H9 (cell line): ENCODE data around the gene EEF1A2. TPM values are rescaled to one million over a fixed set of nuclear protein-coding genes. Genes with fewer than 3 reads are reported as not detected.

Source experiments
- DNase-seq: peaks from one replicate; pipeline ENCODE4 v3.0.0-alpha.2; 2017
- H2AFZ ChIP-seq: one replicate; pipeline ENCODE4 v1.6.1; 2013; ENCODE audit warnings: mild to moderate bottlenecking, low read length, control low read depth, moderate library complexity
- H2AK5ac ChIP-seq: 2 replicates; pipeline ENCODE4 v1.6.1; 2013; ENCODE audit warnings: low read length, control low read depth, mixed read lengths; ENCODE audit not compliant: insufficient read length
- H2BK120ac ChIP-seq: one replicate; pipeline ENCODE4 v1.6.1; 2013; ENCODE audit warnings: low read depth, mild to moderate bottlenecking, low read length, control low read depth, inconsistent platforms; ENCODE audit not compliant: poor library complexity, severe bottlenecking
- H2BK12ac ChIP-seq: 2 replicates; pipeline ENCODE4 v1.6.1; 2013; ENCODE audit warnings: low read length, control low read depth, mixed read lengths, low read depth; ENCODE audit not compliant: insufficient read length
- H2BK15ac ChIP-seq: 2 replicates; pipeline ENCODE4 v1.6.1; 2013; ENCODE audit warnings: low read depth, low read length, control low read depth
- H2BK20ac ChIP-seq: one replicate; pipeline ENCODE4 v1.6.1; 2013; ENCODE audit warnings: low read depth, mild to moderate bottlenecking, low read length, control low read depth, inconsistent platforms; ENCODE audit not compliant: poor library complexity, severe bottlenecking
- H2BK5ac ChIP-seq: 2 replicates; pipeline ENCODE4 v1.6.1; 2013; ENCODE audit warnings: low read length, control low read depth, mixed read lengths; ENCODE audit not compliant: insufficient read length
- H3K14ac ChIP-seq: 2 replicates; pipeline ENCODE4 v1.6.1; 2013; ENCODE audit warnings: low read length, control low read depth; ENCODE audit not compliant: insufficient read depth
- H3K18ac ChIP-seq: 2 replicates; pipeline ENCODE4 v1.6.1; 2013; ENCODE audit warnings: low read depth, mild to moderate bottlenecking, mixed read lengths, low read length, control low read depth; ENCODE audit not compliant: insufficient read length
- H3K23ac ChIP-seq: 2 replicates; pipeline ENCODE4 v1.6.1; 2013; ENCODE audit warnings: low read length, control low read depth, mixed read lengths, low read depth; ENCODE audit not compliant: insufficient read length
- H3K23me2 ChIP-seq: 2 replicates; pipeline ENCODE4 v1.6.1; 2013; ENCODE audit warnings: low read depth, mild to moderate bottlenecking, mixed read lengths, low read length, control low read depth; ENCODE audit not compliant: insufficient read length, poor library complexity, severe bottlenecking
- H3K27ac ChIP-seq: 2 replicates; pipeline ENCODE4 v1.5.1; 2013; ENCODE audit warnings: low read length, control low read depth, mixed read lengths, low read depth; ENCODE audit not compliant: insufficient read length
- H3K27me3 ChIP-seq: 2 replicates; pipeline ENCODE4 v1.6.1; 2013; ENCODE audit warnings: low read length, control low read depth, inconsistent platforms; ENCODE audit not compliant: insufficient read depth
- H3K4ac ChIP-seq: 2 replicates; pipeline ENCODE4 v1.6.1; 2013; ENCODE audit warnings: low read depth, mild to moderate bottlenecking, control low read depth, inconsistent platforms, low read length, moderate library complexity
- H3K4me1 ChIP-seq: 2 replicates; pipeline ENCODE4 v1.6.1; 2013; ENCODE audit warnings: low read length, control low read depth, inconsistent platforms; ENCODE audit not compliant: insufficient read depth
- H3K4me2 ChIP-seq: 2 replicates; pipeline ENCODE4 v1.6.1; 2013; ENCODE audit warnings: low read length, control low read depth, mixed read lengths; ENCODE audit not compliant: insufficient read length, insufficient read depth
- H3K56ac ChIP-seq: 2 replicates; pipeline ENCODE4 v1.6.1; 2013; ENCODE audit warnings: low read depth, mild to moderate bottlenecking, mixed read lengths, low read length, control low read depth; ENCODE audit not compliant: insufficient read length
- H3K79me1 ChIP-seq: 2 replicates; pipeline ENCODE4 v1.6.1; 2013; ENCODE audit warnings: low read depth, mild to moderate bottlenecking, moderate library complexity, low read length, control low read depth, inconsistent platforms; ENCODE audit not compliant: insufficient read depth, poor library complexity, severe bottlenecking
- H3K79me2 ChIP-seq: 2 replicates; pipeline ENCODE4 v1.6.1; 2013; ENCODE audit warnings: low read length, control low read depth, inconsistent platforms; ENCODE audit not compliant: insufficient read depth
- H3K9ac ChIP-seq: 2 replicates; pipeline ENCODE4 v1.6.1; 2013; ENCODE audit warnings: low read length, control low read depth, mixed read lengths; ENCODE audit not compliant: insufficient read length; ENCODE audit errors: extremely low read depth
- H3K9me3 ChIP-seq: one replicate; pipeline ENCODE4 v1.6.1; 2013; ENCODE audit warnings: low read depth, low read length, inconsistent platforms; ENCODE audit not compliant: control insufficient read depth
- H3T11ph ChIP-seq: one replicate; pipeline ENCODE4 v1.6.1; 2013; ENCODE audit warnings: mild to moderate bottlenecking, low read length, control low read depth, inconsistent platforms
- H4K20me1 ChIP-seq: one replicate; pipeline ENCODE4 v1.6.1; 2013; ENCODE audit not compliant: control insufficient read depth, insufficient read length, insufficient read depth
- H4K5ac ChIP-seq: 2 replicates; pipeline ENCODE4 v1.6.1; 2013; ENCODE audit warnings: low read depth, mild to moderate bottlenecking, mixed read lengths, low read length, control low read depth; ENCODE audit not compliant: insufficient read length
- H4K8ac ChIP-seq: replicated peaks from 2 replicates; pipeline ENCODE4 v1.6.1; 2013; ENCODE audit warnings: low read length, control low read depth, mixed read lengths, low read depth; ENCODE audit not compliant: insufficient read length
- H4K91ac ChIP-seq: 2 replicates; pipeline ENCODE4 v1.6.1; 2013; ENCODE audit warnings: low read depth, mild to moderate bottlenecking, moderate library complexity, mixed read lengths, low read length, control low read depth; ENCODE audit not compliant: insufficient read length
- H3K27ac Mint-ChIP-seq, 3 experiments: 2 replicates in 2 of 3; 3 replicates in 1 of 3; pipeline ENCODE4 v1.8.0; 2020 to 2021; ENCODE audit warnings: mixed read lengths in 3 of 3, mild to moderate bottlenecking in 1 of 3, moderate library complexity in 1 of 3
- H3K27me3 Mint-ChIP-seq: 2 replicates; pipeline ENCODE4 v1.8.0; 2021; ENCODE audit warnings: low read depth, mild to moderate bottlenecking, moderate library complexity, mixed read lengths
- H3K36me3 Mint-ChIP-seq, 3 experiments: 2 replicates in 2 of 3; 3 replicates in 1 of 3; pipeline ENCODE4 v1.8.0; 2020 to 2021; ENCODE audit warnings: low read depth in 3 of 3, mixed read lengths in 3 of 3; ENCODE audit not compliant: insufficient read depth in 1 of 3
- H3K4me1 Mint-ChIP-seq, 2 experiments: 2 replicates each; pipeline ENCODE4 v1.8.0; 2020; ENCODE audit warnings: mixed read lengths in 2 of 2
- H3K4me3 Mint-ChIP-seq, 2 experiments: 2 replicates in 1 of 2; 3 replicates in 1 of 2; pipeline ENCODE4 v1.8.0; 2020 to 2021; ENCODE audit warnings: mild to moderate bottlenecking in 2 of 2, mixed read lengths in 2 of 2, moderate library complexity in 1 of 2
- H3K9me3 Mint-ChIP-seq, 2 experiments: 2 replicates in 1 of 2; 3 replicates in 1 of 2; pipeline ENCODE4 v1.8.0; 2020; ENCODE audit warnings: mild to moderate bottlenecking in 2 of 2, mixed read lengths in 2 of 2, moderate library complexity in 1 of 2
- WGBS: extraction: QIAGEN DNeasy Blood & Tissue Kit; methylation state at CpG from one replicate; pipeline ENCODE4 v1.1.7; 2013; ENCODE audit warnings: missing lambda C conversion rate, low lambda C conversion rate, mixed read lengths; ENCODE audit not compliant: insufficient read length; ENCODE audit errors: extremely low coverage; 5-methylcytosine and 5-hydroxymethylcytosine counted together
- total RNA-seq: library from RNA; stranded (reverse); gene quantifications from 2 replicates; pipeline ENCODE4 v1.2.1, GENCODE V29; 2021
- TF ChIP-seq, protein P1 (sequence below): fragments of 200-600 bp; sonication (generic); conservative IDR thresholded peaks from 3 replicates; pipeline ENCODE4 v1.8.0; 2021; ENCODE audit warnings: antibody characterized with exemption, mild to moderate bottlenecking

Gene EEF1A2
- total RNA-seq, 1 experiment from 2014 or later: 27.4 TPM

DNA sequence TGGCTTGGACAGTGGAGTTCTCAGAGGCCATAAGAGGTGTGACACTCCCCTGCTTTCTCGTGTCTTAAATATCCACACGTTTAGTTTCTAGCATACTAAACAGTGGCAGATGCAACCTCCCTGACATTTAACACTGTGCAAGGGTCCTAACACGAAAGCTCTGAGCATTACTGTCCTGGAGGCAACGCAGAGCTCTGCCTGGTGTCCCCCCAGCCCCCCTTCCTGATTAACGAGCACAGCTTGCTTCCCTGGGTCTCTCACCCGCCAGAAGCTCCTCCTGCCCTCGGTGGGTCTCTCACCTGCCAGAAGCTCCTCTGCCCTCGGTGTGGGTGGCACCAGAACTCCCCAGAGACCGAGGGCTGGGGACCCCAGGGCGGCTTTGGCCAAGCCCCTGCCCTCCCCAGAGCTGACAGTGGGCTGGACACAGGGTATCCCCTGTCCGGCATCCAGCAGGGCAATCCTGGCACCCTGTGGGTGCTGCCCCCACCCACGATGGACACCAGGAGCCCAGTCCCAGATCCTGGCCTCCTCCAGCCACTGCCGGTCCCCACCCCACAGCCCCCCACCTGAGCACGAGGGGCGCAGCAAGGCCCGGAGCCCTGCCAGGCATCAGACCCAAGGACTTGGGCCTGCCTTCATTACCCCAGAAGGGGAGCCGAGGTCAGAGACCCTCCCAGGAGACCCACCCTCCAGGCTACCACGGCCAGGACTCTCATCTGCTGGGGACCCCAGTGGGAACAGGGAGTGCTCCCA is 14.1 kb downstream of the EEF1A2 start:
- Histone ChIP-seq H3K23ac (no peak overlapping the region), H3K79me1 (no peaks in the 10 kb centered on the region), H3K4ac (no peak overlapping the region), H4K20me1 (no peaks in the 10 kb centered on the region), H2BK15ac (no peak overlapping the region), H2BK120ac (no peak overlapping the region), H3K56ac (no peak overlapping the region), H3K27me3 (no peaks in the 10 kb centered on the region; the same call in 1 of the 2 replicates), H2BK12ac (no peak overlapping the region), H3K4me2 (no peak overlapping the region), H3K79me2 (no peaks in the 10 kb centered on the region), H4K5ac (no peak overlapping the region), H3K4me1 (no peaks in the 10 kb centered on the region), H3K14ac (no peak overlapping the region), H2BK20ac (no peak overlapping the region), H4K8ac (no peak overlapping the region), H3K27ac (no peak overlapping the region), H2BK5ac (no peak overlapping the region), H4K91ac (no peak overlapping the region), H3T11ph (no peak overlapping the region), H3K23me2 (no peaks in the 10 kb centered on the region), H2AFZ (no peak overlapping the region), H3K9ac (no peak overlapping the region), H2AK5ac (no peak overlapping the region), H3K9me3 (no peaks in the 10 kb centered on the region), H3K18ac (no peak overlapping the region)
- H3K27ac Mint-ChIP-seq: no peak overlapping the region
- no peak overlapping the region for H3K4me3 Mint-ChIP-seq
- no CpG with 5 or more reads among the region's 18 CpGs for WGBS
- no peak for DNase-seq
- H3K36me3 Mint-ChIP-seq: peaks cover 0 to 4% (median 2%) of the 10 kb centered on the region in 3 experiments; a peak in 4 of 7 replicates
- peaks cover 12 to 28% of the 10 kb centered on the region in 2 experiments for H3K4me1 Mint-ChIP-seq
- H3K27me3 Mint-ChIP-seq: peaks cover 37% of the 10 kb centered on the region
- H3K9me3 Mint-ChIP-seq: peaks cover 2 to 3% of the 10 kb centered on the region in 2 experiments; a peak in 3 of 5 replicates
- TF ChIP-seq, protein P1, sequence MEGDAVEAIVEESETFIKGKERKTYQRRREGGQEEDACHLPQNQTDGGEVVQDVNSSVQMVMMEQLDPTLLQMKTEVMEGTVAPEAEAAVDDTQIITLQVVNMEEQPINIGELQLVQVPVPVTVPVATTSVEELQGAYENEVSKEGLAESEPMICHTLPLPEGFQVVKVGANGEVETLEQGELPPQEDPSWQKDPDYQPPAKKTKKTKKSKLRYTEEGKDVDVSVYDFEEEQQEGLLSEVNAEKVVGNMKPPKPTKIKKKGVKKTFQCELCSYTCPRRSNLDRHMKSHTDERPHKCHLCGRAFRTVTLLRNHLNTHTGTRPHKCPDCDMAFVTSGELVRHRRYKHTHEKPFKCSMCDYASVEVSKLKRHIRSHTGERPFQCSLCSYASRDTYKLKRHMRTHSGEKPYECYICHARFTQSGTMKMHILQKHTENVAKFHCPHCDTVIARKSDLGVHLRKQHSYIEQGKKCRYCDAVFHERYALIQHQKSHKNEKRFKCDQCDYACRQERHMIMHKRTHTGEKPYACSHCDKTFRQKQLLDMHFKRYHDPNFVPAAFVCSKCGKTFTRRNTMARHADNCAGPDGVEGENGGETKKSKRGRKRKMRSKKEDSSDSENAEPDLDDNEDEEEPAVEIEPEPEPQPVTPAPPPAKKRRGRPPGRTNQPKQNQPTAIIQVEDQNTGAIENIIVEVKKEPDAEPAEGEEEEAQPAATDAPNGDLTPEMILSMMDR: no peak
